Stimulated activated naive CD8-positive, alpha-beta T cell treated with anti-CD3 and anti-CD28 coated beads, Interleukin-15, Interleukin-2, amounts not matched to agents 100 ng/mL and 50 ng/mL, for 24 hours (primary cell): ENCODE results near the gene BAZ1B.
A peak's percentile ranks its signal among the peaks of the same experiment; 100 is the strongest.
"Not testable (repeated sequence)": the region's sequence is repeated elsewhere in the genome, so short reads cannot be mapped to it uniquely, and the experiment has no call there.

Experiments
- H3K27ac Mint-ChIP-seq: one replicate; pipeline ENCODE4 v1.8.0; 2021; ENCODE audit warnings: mild to moderate bottlenecking, mixed read lengths
- H3K27me3 Mint-ChIP-seq: one replicate; pipeline ENCODE4 v1.8.0; 2021; ENCODE audit warnings: mixed read lengths
- H3K36me3 Mint-ChIP-seq: one replicate; pipeline ENCODE4 v1.8.0; 2021; ENCODE audit warnings: low read depth, mixed read lengths
- H3K4me1 Mint-ChIP-seq: one replicate; pipeline ENCODE4 v1.8.0; 2021; ENCODE audit warnings: low read depth, mixed read lengths
- H3K4me3 Mint-ChIP-seq: one replicate; pipeline ENCODE4 v1.8.0; 2021; ENCODE audit warnings: mild to moderate bottlenecking, mixed read lengths
- H3K9me3 Mint-ChIP-seq: one replicate; pipeline ENCODE4 v1.8.0; 2021; ENCODE audit warnings: mixed read lengths

The BAZ1B gene

DNA sequence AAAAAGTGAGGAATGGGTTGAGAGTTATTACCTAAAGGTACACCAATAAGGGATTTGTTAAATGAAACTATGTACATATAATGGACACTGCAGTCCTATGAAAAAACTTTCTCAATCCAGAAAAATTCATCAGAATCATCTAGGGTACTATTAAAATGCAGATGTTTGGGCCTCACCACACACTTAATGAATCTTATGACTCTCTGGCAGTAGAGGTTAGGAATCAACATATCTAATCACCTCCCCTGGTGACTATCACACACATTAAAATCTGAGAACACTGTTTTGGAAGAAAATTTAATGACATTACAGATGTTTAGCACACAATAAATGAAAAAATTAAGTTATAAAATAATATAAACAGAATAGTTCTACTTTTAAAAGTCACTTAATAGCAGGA is 32.1 kb downstream of the BAZ1B start:
- H3K4me3 Mint-ChIP-seq: no peak overlapping the region
- H3K9me3 Mint-ChIP-seq: no peaks in the 10 kb centered on the region
- peaks cover 75% of the 10 kb centered on the region for H3K36me3 Mint-ChIP-seq
- H3K27me3 Mint-ChIP-seq: no peaks in the 10 kb centered on the region
- H3K4me1 Mint-ChIP-seq: peaks cover 9% of the 10 kb centered on the region
- H3K27ac Mint-ChIP-seq: no peak overlapping the region

DNA sequence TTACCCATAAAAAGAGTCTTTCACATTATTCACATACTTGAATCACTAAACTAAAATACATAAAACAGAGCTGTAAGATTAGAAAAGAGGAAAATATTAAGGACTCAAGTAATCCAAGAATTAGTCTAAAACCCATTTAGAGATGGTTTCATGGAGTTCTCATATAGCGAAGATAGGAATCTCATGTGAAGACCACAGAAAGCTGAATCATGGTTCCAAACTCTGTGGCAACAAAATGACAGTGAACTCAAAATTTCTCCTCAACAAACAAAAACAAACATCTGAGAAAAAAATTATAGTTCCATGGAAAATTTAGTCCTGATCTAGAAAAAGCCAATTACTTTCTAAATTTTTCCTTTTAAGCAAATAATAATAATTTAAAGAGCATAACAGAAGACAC is 34.6 kb downstream of the BAZ1B start:
- Mint-ChIP-seq H3K27ac (peak overlapping the region; percentile 67), H3K36me3 (peaks cover 73% of the 10 kb centered on the region)

DNA sequence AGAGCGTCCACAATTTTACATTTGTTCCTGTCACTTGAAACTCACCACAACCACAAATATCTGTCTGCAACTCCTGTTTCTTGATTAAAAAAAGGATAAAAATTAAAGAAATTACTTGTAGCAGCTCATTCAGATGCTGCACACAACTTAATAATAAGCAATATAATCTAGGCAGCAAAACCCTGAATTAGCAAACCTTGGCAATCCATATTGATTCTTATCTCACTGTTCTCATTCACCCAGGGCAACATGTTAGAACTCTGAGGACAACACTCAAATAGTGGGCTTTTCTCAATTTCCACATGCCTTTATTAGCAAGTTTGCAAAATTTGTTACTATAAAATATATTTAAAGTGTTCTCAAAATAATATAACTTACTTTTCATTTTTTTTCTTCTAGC is 38.9 kb downstream of the BAZ1B start:
- H3K27me3 Mint-ChIP-seq: no peaks in the 10 kb centered on the region
- H3K9me3 Mint-ChIP-seq: no peaks in the 10 kb centered on the region
- no peak overlapping the region for H3K4me3 Mint-ChIP-seq
- H3K36me3 Mint-ChIP-seq: peaks cover 77% of the 10 kb centered on the region
- no peak overlapping the region for H3K27ac Mint-ChIP-seq
- H3K4me1 Mint-ChIP-seq: peaks cover 17% of the 10 kb centered on the region

More for the DNA sequence above, 34.6 kb downstream of the BAZ1B start:
- no peaks in the 10 kb centered on the region for H3K27me3 Mint-ChIP-seq
- no peak overlapping the region for H3K4me3 Mint-ChIP-seq
- no peaks in the 10 kb centered on the region for H3K9me3 Mint-ChIP-seq
- H3K4me1 Mint-ChIP-seq: peaks cover 9% of the 10 kb centered on the region

DNA sequence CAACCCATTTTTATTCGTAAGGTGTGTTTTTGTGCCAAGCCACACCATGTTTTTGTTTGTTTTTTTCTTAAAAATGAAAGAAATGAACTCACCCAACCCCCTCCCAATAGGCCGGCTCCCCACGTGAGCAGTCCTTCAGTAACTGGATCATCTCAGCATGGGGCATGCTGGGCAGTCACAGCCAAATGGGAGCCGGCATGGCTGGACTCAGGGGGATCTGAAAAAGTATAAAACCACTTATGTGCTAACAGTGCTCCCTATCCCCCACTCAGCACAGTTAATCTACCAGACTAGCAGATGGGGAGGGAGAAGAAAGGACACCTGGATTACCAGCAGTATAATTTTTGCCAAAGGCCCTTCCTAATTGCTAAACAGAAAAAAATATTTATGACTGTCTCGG is 39.3 kb downstream of the BAZ1B start:
- H3K4me1 Mint-ChIP-seq: peaks cover 15% of the 10 kb centered on the region
- no peaks in the 10 kb centered on the region for H3K27me3 Mint-ChIP-seq
- peaks cover 78% of the 10 kb centered on the region for H3K36me3 Mint-ChIP-seq
- H3K9me3 Mint-ChIP-seq: no peaks in the 10 kb centered on the region
- H3K4me3 Mint-ChIP-seq: no peak overlapping the region
- no peak overlapping the region for H3K27ac Mint-ChIP-seq

DNA sequence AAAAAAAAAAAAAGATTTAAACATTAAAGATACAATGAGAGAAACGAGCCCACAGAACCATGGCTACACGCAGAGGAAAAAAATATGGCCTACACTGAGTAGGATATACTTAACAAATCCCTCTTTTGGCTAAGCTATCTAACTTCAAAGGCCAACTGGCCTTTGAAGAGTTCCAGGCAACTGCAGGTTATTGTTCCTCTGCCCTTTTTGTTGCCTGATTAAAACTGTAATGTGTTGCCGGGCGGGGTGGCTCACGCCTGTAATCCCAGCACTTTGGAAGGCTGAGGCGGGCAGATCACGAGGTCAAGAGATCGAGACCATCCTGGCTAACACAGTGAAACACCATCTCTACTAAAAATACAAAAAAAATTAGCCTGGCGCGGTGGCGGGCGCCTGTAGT is 40.6 kb downstream of the BAZ1B start:
- H3K4me3 Mint-ChIP-seq, H3K27ac Mint-ChIP-seq, H3K9me3 Mint-ChIP-seq, H3K27me3 Mint-ChIP-seq: not testable (repeated sequence)
- peaks cover 76% of the 10 kb centered on the region for H3K36me3 Mint-ChIP-seq
- peaks cover 13% of the 10 kb centered on the region for H3K4me1 Mint-ChIP-seq

DNA sequence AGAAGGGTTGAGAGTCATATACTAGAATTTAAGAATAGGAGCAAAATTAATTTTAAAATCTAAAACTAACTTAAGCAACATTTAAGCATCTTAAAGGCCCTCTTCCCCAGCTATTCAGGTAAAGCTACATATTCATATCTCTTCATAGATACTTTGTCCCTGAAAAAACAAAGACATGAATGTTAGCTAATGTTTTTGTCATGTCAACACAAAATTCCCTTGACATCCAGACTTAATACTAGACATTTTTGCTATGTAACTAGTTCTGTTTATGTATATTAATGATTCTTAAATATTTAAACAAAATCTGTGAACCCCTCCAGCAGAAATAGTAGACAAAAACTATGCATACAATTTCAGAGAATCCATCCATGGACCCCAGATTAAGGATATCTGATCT is 43.5 kb downstream of the BAZ1B start:
- H3K36me3 Mint-ChIP-seq: peaks cover 83% of the 10 kb centered on the region
- H3K27ac Mint-ChIP-seq: no peak overlapping the region

DNA sequence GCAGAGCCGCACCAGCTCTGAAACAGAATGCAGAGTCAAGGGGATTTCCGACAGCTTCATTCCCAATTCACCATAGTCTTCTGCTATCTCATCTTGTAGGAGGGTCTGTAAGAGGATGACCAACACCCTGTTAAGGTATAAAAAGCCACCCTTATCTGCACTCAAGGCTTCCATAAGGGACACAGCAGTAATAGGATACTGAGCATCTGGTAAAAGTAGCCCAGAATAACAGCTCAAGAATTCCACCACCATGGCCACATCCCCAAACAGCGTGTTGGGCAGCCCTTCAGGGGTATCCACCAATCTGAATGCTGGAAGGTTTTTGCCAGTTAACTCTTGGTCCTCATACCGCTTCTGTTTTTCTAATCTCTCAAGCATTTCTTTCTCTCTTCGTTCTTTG is 44.7 kb downstream of the BAZ1B start:
- H3K27me3 Mint-ChIP-seq: no peaks in the 10 kb centered on the region
- no peak overlapping the region for H3K27ac Mint-ChIP-seq
- no peaks in the 10 kb centered on the region for H3K9me3 Mint-ChIP-seq
- H3K36me3 Mint-ChIP-seq: peaks cover 74% of the 10 kb centered on the region
- peaks cover 30% of the 10 kb centered on the region for H3K4me1 Mint-ChIP-seq
- no peak overlapping the region for H3K4me3 Mint-ChIP-seq

More for the DNA sequence above, 43.5 kb downstream of the BAZ1B start:
- Mint-ChIP-seq H3K27me3 (no peaks in the 10 kb centered on the region), H3K4me3 (no peak overlapping the region), H3K9me3 (no peaks in the 10 kb centered on the region), H3K4me1 (peaks cover 30% of the 10 kb centered on the region)

DNA sequence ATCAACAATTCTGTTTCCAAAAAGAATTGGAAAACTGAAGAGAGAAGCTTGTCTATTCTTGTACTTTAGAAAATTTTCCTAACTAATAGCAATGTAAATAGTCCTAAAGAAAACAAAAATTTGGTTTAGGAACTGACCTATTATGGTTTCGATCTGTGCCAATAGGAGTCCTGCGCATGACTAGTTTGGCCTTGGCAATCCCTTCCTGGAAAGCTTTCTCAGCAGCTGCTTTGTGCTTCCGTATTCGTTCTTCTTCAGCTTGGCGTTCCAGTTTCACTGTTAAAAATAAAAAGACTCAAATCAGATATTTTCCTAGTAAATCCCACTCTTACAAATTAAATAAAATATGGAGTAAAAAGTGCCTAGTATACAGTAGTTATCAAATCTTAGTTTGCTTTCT is 51.9 kb downstream of the BAZ1B start:
- Mint-ChIP-seq H3K27ac (no peak overlapping the region), H3K36me3 (peaks cover 69% of the 10 kb centered on the region), H3K9me3 (no peaks in the 10 kb centered on the region), H3K27me3 (no peaks in the 10 kb centered on the region), H3K4me1 (peaks cover 7% of the 10 kb centered on the region), H3K4me3 (no peak overlapping the region)

DNA sequence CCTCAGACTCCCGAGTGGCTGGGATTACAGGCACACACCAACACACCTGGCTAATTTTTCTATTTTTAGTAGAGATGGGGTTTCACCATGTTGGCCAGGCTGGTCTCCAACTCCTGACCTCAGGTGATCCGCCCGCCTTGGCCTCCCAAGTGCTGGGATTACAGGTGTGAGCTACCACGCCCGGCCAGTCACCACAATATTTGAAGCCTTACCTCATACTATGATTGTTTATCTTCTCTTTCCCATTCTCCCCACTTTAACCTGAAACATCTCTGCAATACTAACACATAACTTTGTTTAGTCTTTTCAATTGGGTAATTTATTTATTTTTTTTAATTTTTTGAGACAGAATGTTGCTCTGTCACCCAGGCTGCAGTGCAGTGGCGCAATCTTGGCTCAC is 55.0 kb downstream of the BAZ1B start:
- H3K9me3 Mint-ChIP-seq, H3K4me1 Mint-ChIP-seq, H3K27ac Mint-ChIP-seq, H3K4me3 Mint-ChIP-seq, H3K27me3 Mint-ChIP-seq: not testable (repeated sequence)
- H3K36me3 Mint-ChIP-seq: peaks cover 86% of the 10 kb centered on the region

DNA sequence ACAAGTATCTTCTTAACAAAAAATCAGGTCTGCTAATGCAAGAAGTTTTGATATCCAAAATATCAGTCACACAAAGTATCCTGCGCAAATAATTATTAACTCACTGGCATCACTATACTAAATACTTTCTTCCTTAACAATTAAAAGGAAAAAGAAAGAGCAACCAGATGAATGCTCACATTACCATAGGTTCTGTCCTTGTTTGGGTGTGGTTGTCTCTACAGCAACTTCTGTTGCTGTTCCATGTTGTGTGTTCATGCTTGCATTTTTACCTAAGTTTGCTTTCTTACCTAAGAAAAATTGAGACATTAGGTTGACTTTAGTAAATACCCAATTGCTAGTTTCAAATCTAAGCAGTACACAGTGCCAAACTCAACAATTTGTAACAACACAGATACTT is 56.0 kb downstream of the BAZ1B start:
- no peaks in the 10 kb centered on the region for H3K9me3 Mint-ChIP-seq
- peaks cover 89% of the 10 kb centered on the region for H3K36me3 Mint-ChIP-seq
- no peak overlapping the region for H3K4me3 Mint-ChIP-seq
- no peak overlapping the region for H3K27ac Mint-ChIP-seq
- no peaks in the 10 kb centered on the region for H3K27me3 Mint-ChIP-seq
- H3K4me1 Mint-ChIP-seq: no peaks in the 10 kb centered on the region

DNA sequence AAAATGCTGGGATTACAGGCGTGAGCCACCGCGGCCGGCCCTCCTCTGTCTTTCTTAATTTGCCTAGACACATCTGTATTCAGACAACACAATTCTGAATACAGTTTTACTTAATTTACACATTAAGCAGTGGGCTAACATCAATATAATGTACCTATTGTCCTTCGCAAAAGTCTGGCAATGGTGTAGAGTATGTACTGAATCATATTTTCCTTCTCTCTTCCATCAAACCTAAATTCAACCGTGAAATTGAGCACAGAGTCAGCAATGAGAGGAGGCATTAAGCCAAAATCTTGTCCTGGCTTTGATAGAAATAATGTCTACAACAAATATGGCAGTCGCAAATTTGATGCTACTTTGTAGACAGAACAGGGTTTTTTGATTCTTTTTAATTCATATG is 58.1 kb downstream of the BAZ1B start:
- Mint-ChIP-seq H3K9me3 (no peaks in the 10 kb centered on the region), H3K27ac (no peak overlapping the region), H3K4me3 (no peak overlapping the region), H3K4me1 (peaks cover 4% of the 10 kb centered on the region), H3K36me3 (peaks cover 85% of the 10 kb centered on the region), H3K27me3 (no peaks in the 10 kb centered on the region)

DNA sequence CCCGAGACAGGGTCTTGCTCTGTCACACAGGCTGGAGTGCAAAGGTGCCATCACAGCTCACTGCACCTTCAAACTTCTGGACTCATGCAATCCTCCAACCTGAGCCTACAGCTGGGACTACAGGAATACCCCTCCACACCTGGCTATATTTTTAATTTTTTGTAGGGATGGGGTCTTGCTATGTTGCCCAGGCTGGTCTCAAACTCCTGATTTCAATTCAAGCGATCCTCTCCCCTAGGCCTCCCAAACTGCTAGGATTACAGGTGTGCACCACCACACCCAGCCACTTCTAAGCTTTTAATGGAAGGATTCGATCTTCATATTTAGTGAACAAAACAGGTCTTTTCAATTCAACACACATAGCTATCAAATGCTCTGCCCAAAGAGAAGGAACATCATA is 58.8 kb downstream of the BAZ1B start:
- H3K4me1 Mint-ChIP-seq: peaks cover 4% of the 10 kb centered on the region
- H3K4me3 Mint-ChIP-seq: no peak overlapping the region
- peak overlapping the region; percentile 11 for H3K27ac Mint-ChIP-seq
- peaks cover 80% of the 10 kb centered on the region for H3K36me3 Mint-ChIP-seq
- H3K9me3 Mint-ChIP-seq: no peaks in the 10 kb centered on the region
- H3K27me3 Mint-ChIP-seq: no peaks in the 10 kb centered on the region

DNA sequence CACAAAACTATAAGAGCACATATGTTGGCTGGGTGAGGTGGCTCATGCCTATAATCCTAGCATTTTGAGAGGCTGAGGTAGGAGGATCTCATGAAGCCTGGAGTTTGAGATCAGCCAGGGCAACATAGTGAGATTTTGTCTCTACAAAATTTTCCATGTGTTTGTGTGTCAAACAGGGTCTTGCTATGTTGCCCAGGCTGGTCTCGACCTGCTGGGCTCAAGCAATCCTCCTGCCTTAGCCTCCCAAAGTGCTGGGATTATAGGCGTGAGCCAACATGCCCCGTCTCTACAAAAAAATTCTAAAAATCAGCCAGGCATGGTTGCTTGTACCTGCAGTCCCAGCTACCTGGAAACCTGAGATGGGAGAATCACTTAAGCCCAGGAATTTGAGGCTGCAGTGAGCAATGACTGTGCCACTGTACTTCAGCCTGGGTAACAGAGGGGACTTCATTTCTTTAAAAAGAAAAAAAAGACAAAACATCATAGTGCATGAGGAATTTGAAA is 60.3 kb downstream of the BAZ1B start:
- no peaks in the 10 kb centered on the region for H3K27me3 Mint-ChIP-seq
- H3K36me3 Mint-ChIP-seq: peaks cover 84% of the 10 kb centered on the region
- no peak overlapping the region for H3K4me3 Mint-ChIP-seq
- H3K27ac Mint-ChIP-seq: no peak overlapping the region
- H3K9me3 Mint-ChIP-seq: no peaks in the 10 kb centered on the region
- peaks cover 4% of the 10 kb centered on the region for H3K4me1 Mint-ChIP-seq

DNA sequence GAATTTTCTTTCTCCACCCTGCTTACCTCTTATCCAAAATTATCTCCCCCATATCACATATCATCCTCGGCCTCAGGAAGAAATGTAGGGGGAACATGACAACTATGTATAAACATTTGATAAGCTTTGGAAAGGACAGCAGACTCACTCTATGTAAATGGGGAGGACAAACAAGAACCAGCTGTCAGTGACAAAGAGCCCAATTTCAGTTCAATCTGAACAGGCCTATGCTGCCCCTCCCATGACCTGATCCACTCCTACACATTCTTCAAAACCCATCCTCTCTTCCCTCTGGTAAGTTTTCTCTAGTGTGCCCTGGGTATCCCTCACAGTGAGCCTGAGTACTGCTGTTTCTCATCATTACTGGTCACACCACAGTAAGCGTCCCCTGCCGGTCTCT is 67.7 kb downstream of the BAZ1B start:
- peaks cover 39% of the 10 kb centered on the region for H3K4me1 Mint-ChIP-seq
- no peaks in the 10 kb centered on the region for H3K9me3 Mint-ChIP-seq
- H3K27me3 Mint-ChIP-seq: no peaks in the 10 kb centered on the region
- H3K27ac Mint-ChIP-seq: peak overlapping the region; percentile 61
- peaks cover 69% of the 10 kb centered on the region for H3K36me3 Mint-ChIP-seq
- no peak overlapping the region for H3K4me3 Mint-ChIP-seq

DNA sequence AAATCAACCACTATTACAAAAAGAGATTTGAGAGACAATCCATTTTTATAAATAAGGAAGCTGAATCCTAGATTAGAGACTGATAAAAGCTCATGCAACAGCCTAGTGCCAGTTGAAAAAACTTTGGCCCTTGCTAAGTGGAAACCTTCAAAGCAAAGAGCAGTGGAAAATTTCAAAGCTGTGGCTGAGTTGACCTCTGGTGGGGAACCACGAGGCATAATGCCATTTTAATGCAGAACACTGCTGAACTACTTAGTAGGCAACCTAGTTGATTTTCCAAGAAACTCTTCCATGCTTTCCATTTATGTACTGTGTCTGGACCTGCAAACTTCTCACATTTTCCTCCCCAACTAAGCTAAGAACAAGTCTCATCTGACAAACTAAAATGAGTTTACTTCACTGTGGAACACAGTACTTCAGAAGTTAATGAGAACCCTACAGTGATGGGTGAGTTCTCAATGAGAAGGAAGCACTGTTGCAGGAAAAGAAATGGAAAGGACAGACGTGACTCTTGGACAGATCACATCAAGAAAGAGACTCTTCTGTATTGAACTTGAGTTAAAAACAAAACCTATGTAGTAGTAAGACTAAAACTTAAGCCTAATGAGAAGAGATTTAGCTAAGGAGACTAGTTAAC is 69.0 kb downstream of the BAZ1B start:
- Mint-ChIP-seq H3K4me3 (peak overlapping the region; percentile 22), H3K36me3 (peaks cover 74% of the 10 kb centered on the region), H3K4me1 (peaks cover 37% of the 10 kb centered on the region), H3K27me3 (no peaks in the 10 kb centered on the region), H3K9me3 (no peaks in the 10 kb centered on the region), H3K27ac (peak overlapping the region; percentile 85)

DNA sequence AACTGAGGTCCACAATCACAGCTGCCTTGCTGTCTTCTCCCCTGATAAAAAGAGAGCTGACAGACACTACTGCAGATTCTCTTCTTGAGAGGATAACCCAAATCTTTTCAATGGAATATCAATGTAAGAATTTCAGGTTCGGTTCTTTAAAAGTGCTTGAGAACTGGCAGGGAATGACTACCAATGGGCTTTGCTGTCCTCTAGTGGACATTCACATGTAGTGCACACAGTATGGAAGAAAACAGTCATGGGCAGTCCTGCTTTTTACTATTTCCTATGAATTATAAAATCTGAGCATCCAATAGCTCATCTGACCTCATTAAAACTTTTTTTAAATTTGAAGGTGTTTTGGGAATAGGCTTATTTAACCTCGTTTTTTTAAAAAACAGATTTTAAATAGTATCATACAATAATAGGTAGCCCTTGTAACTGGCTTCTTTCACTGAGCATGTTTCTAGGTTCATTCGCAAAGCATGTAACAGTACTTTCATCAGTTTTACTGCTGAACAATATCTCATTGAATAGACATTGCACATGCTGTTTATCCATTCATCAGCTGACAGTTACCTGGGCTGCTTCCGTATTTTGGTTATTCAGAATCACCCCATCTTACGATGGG is 70.2 kb downstream of the BAZ1B start:
- no peaks in the 10 kb centered on the region for H3K9me3 Mint-ChIP-seq
- peaks cover 44% of the 10 kb centered on the region for H3K4me1 Mint-ChIP-seq
- H3K27me3 Mint-ChIP-seq: no peaks in the 10 kb centered on the region
- peaks cover 70% of the 10 kb centered on the region for H3K36me3 Mint-ChIP-seq
- peak overlapping the region; percentile 32 for H3K27ac Mint-ChIP-seq
- H3K4me3 Mint-ChIP-seq: no peak overlapping the region
